ENCODE results near the gene MTRFR.

The MTRFR gene

DNA sequence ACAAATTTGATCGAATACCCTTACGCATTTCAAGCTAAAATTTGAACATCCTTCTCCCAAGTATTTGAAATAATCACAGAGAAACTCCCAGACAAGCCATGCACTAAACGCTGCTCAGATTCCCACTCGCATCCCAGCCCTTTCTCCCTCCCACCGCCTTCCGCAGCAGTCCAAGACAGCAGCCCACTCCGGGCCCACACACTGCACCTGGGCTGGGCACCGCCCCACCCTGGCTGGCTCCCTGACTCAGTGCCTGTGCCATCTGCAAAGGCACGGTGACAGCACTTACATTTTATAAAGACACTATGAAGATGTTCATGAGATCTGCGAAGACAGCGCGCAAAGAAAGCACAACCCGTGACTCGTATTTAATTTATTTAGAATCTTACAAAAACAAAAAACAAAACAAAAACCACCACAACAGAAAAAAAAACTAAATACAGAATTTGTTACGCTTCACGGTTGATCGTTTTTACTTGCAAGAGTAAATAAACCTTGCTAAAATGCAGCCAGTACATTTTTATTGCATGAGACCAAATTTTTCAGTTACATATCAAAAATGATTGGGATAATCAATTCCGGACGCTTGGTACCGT is 55.6 kb downstream of the MTRFR start:
- no peak for DNase-seq (ENCODE audit: low read depth in 1 of 2, low spot score in 1 of 2)

DNA sequence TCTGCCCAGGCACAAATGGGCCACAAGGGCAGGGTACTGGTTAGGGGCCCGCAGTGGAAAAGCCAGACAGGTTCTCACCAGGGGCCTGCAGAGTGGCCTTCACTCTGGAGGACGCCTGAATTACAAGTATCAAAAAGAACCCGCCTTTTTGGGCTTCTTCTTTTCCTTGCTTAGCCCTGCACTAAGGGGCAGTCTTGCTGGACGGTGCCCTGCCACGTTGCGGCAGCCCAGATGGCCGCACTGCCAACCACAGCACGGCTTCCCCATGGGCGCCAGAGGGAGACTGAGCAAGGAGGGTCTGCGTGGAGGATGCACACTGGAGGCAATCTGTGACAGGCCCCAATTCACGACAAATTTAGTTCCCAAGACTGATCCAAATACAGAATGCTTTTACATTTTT is 56.7 kb downstream of the MTRFR start:
- Histone ChIP-seq H3K4me3 (replicated peaks; ENCODE audit: insufficient read depth, low read length) (no peak overlapping the region), H3K27me3 (ENCODE audit: insufficient read depth, poor library complexity, severe bottlenecking) (no peaks in the 10 kb centered on the region), H3K27ac (replicated peaks) (no peak overlapping the region)
- DNase-seq (ENCODE audit: low read depth in 1 of 2, low spot score in 1 of 2), result no peak
- no peak for TF ChIP-seq GABPA (IDR thresholded peaks at IDR 0.05; ENCODE audit: low read depth)
- no peak for TF ChIP-seq POLR2AphosphoS5 (IDR thresholded peaks at IDR 0.05; ENCODE audit: low read depth)
- no peak for TF ChIP-seq CTCF (IDR thresholded peaks at IDR 0.05; ENCODE audit: insufficient read depth, low read length)
- TF ChIP-seq SPI1 (IDR thresholded peaks at IDR 0.05; ENCODE audit: borderline replicate concordance, low read depth), result no peak
- TF ChIP-seq REST (IDR thresholded peaks at IDR 0.05; ENCODE audit: insufficient replicate concordance, low read depth), result no peak

More for the DNA sequence above, 55.6 kb downstream of the MTRFR start:
- Histone ChIP-seq H3K27me3 (ENCODE audit: insufficient read depth, poor library complexity, severe bottlenecking) (no peaks in the 10 kb centered on the region), H3K4me3 (replicated peaks; ENCODE audit: insufficient read depth, low read length) (no peak overlapping the region), H3K27ac (replicated peaks) (no peak overlapping the region)
- TF ChIP-seq POLR2AphosphoS5 (IDR thresholded peaks at IDR 0.05; ENCODE audit: low read depth), result no peak
- TF ChIP-seq CTCF (IDR thresholded peaks at IDR 0.05; ENCODE audit: insufficient read depth, low read length), result no peak
- TF ChIP-seq SPI1 (IDR thresholded peaks at IDR 0.05; ENCODE audit: borderline replicate concordance, low read depth), result no peak
- TF ChIP-seq REST (IDR thresholded peaks at IDR 0.05; ENCODE audit: insufficient replicate concordance, low read depth), result no peak
- no peak for TF ChIP-seq GABPA (IDR thresholded peaks at IDR 0.05; ENCODE audit: low read depth)

GRCh38 chr12:123293178-123293760 is 60.0 kb downstream of the MTRFR start:
- H3K4me3 ChIP-seq (replicated peaks; ENCODE audit: insufficient read depth, low read length), result no peak overlapping the region
- DNase-seq (ENCODE audit: low read depth in 1 of 2, low spot score in 1 of 2), result no peak
- no peak for TF ChIP-seq POLR2AphosphoS5 (IDR thresholded peaks at IDR 0.05; ENCODE audit: low read depth)
- TF ChIP-seq CTCF (IDR thresholded peaks at IDR 0.05; ENCODE audit: insufficient read depth, low read length), result no peak
- no peak for TF ChIP-seq GABPA (IDR thresholded peaks at IDR 0.05; ENCODE audit: low read depth)
- TF ChIP-seq REST (IDR thresholded peaks at IDR 0.05; ENCODE audit: insufficient replicate concordance, low read depth), result no peak
- no peak for TF ChIP-seq SPI1 (IDR thresholded peaks at IDR 0.05; ENCODE audit: borderline replicate concordance, low read depth)
- no peaks in the 10 kb centered on the region for H3K27me3 ChIP-seq (ENCODE audit: insufficient read depth, poor library complexity, severe bottlenecking)
- H3K27ac ChIP-seq (replicated peaks), result no peak overlapping the region
